ENCODE measurements around the gene PLCD4. TPM values are rescaled to one million over a fixed set of nuclear protein-coding genes. Genes with fewer than 3 reads are reported as not detected.

PLCD4 gene
- total and polyA plus RNA-seq, 10 of the 15 experiments (the other 5 are each of a cell fraction or from before 2014, with no cell fraction given): under 0.01 to 1.5 (median 0.23) TPM; not detected in 2

DNA sequence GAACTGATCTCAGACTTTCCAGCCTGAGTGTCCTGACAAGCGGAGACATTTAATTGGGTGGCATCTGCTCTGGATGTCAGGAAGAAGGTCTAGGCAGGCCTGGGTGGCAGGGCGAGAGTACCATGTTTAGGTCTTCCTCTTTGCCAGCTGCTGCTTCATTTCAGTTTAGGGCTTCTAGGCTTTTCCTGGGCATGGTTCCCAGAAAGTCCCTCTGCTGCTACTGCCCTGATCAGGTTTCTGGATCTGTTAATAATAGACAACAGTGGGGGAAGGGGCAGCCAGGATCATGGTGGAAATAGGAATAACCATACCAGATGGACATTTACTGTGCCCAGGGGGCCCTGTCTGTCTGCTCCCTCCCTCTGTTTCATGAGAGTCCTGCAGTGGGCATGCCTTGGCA is 2.3 kb upstream of the PLCD4 start (continued):
- TF ChIP-seq, protein P1, sequence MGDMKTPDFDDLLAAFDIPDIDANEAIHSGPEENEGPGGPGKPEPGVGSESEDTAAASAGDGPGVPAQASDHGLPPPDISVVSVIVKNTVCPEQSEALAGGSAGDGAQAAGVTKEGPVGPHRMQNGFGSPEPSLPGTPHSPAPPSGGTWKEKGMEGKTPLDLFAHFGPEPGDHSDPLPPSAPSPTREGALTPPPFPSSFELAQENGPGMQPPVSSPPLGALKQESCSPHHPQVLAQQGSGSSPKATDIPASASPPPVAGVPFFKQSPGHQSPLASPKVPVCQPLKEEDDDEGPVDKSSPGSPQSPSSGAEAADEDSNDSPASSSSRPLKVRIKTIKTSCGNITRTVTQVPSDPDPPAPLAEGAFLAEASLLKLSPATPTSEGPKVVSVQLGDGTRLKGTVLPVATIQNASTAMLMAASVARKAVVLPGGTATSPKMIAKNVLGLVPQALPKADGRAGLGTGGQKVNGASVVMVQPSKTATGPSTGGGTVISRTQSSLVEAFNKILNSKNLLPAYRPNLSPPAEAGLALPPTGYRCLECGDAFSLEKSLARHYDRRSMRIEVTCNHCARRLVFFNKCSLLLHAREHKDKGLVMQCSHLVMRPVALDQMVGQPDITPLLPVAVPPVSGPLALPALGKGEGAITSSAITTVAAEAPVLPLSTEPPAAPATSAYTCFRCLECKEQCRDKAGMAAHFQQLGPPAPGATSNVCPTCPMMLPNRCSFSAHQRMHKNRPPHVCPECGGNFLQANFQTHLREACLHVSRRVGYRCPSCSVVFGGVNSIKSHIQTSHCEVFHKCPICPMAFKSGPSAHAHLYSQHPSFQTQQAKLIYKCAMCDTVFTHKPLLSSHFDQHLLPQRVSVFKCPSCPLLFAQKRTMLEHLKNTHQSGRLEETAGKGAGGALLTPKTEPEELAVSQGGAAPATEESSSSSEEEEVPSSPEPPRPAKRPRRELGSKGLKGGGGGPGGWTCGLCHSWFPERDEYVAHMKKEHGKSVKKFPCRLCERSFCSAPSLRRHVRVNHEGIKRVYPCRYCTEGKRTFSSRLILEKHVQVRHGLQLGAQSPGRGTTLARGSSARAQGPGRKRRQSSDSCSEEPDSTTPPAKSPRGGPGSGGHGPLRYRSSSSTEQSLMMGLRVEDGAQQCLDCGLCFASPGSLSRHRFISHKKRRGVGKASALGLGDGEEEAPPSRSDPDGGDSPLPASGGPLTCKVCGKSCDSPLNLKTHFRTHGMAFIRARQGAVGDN (IDR thresholded peaks at IDR 0.05): no peak
- TF ChIP-seq NFYA (IDR thresholded peaks at IDR 0.05; ENCODE audit: borderline replicate concordance, low read depth, low read length) (no peak), WRNIP1 (IDR thresholded peaks at IDR 0.05; ENCODE audit: borderline replicate concordance, low read depth, low read length) (no peak), YBX1 (IDR thresholded peaks at IDR 0.05) (no peak), JUND (IDR thresholded peaks at IDR 0.05; ENCODE audit: low read depth, low read length) (no peak)
- TF ChIP-seq, protein P2, sequence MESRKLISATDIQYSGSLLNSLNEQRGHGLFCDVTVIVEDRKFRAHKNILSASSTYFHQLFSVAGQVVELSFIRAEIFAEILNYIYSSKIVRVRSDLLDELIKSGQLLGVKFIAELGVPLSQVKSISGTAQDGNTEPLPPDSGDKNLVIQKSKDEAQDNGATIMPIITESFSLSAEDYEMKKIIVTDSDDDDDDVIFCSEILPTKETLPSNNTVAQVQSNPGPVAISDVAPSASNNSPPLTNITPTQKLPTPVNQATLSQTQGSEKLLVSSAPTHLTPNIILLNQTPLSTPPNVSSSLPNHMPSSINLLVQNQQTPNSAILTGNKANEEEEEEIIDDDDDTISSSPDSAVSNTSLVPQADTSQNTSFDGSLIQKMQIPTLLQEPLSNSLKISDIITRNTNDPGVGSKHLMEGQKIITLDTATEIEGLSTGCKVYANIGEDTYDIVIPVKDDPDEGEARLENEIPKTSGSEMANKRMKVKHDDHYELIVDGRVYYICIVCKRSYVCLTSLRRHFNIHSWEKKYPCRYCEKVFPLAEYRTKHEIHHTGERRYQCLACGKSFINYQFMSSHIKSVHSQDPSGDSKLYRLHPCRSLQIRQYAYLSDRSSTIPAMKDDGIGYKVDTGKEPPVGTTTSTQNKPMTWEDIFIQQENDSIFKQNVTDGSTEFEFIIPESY (IDR thresholded peaks at IDR 0.05): no peak

DNA sequence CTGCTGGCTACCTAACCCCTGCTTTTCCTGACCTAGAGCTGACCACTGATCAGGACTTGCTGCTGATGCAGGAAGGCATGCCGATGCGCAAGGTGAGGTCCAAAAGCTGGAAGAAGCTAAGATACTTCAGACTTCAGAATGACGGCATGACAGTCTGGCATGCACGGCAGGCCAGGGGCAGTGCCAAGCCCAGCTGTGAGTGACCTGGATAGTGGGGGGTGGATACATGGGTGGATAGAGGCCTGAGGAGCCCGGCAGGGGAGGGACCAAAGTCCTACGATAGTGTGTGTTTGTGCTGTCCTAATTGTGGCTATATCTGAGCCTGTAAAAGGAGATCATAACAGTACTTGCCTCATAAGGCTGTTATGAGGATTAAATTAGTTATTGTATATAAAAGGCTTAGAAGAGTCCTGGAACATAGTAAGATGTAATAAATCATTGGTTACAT is 8.2 kb downstream of the PLCD4 start:
- DNase-seq (ENCODE audit: low read depth, low spot score) (no peak), FAIRE-seq (no peak), ATAC-seq (no peak)
- intact Hi-C loops (cut with micrococcal nuclease; ENCODE audit: unreplicated experiment): no loop called here
- no peak overlapping the region for H3K4me3 ChIP-seq
- no peak overlapping the region for H3K9ac ChIP-seq (ENCODE audit: control insufficient read depth, insufficient read depth, low read length)
- no peaks in the 10 kb centered on the region for H3K27me3 ChIP-seq (replicated peaks in 1 of 2; ENCODE audit: control insufficient read depth in 2 of 2, insufficient read depth in 2 of 2, low read length in 1 of 2)
- 64% methylated on average over 6 of the region's 6 CpGs for WGBS (ENCODE audit: insufficient coverage, insufficient replicate concordance, low lambda C conversion rate, missing lambda C conversion rate)
- ChIA-PET RAD21 (ENCODE audit: unreplicated experiment) (no interaction called here), SMC1A (ENCODE audit: uncharacterized antibody, unreplicated experiment) (interaction anchor here (0.9 kb wide), 1 partner anchor 9 kb away, joined by 3 read pairs; no protein-coding TSS in a partner anchor), CTCF (interaction anchor here (0.9 to 1.5 kb wide), 3 partner anchors 30 to 45 kb away, joined by 3 to 4 read pairs (median 3); no protein-coding TSS in a partner anchor), POLR2A (no interaction called here)
- no peaks in the 10 kb centered on the region for H3K9me3 ChIP-seq (replicated peaks; ENCODE audit: control insufficient read depth, insufficient read depth, low read length)
- H2AFZ ChIP-seq (ENCODE audit: control insufficient read depth, low read depth, low read length): no peak overlapping the region
- H3K36me3 ChIP-seq (ENCODE audit: control insufficient read depth in 2 of 2, insufficient read depth in 2 of 2, low read length in 1 of 2): no peaks in the 10 kb centered on the region
- H4K20me1 ChIP-seq (ENCODE audit: control insufficient read depth, insufficient read depth): no peaks in the 10 kb centered on the region
- H3K79me2 ChIP-seq (ENCODE audit: control insufficient read depth, insufficient read depth, low read length): no peaks in the 10 kb centered on the region
- BruUV-seq (replicated peaks): no TSS peak
- in situ Hi-C loops (cut with MboI): no loop called here
- no peak overlapping the region for H3K27ac ChIP-seq (ENCODE audit: control insufficient read depth, insufficient read depth)
- H3K4me1 ChIP-seq (ENCODE audit: control insufficient read depth, insufficient read depth, low read length): no peaks in the 10 kb centered on the region
- no peak overlapping the region for H3K4me2 ChIP-seq (ENCODE audit: control insufficient read depth, insufficient read depth)
- TF ChIP-seq, protein P3, sequence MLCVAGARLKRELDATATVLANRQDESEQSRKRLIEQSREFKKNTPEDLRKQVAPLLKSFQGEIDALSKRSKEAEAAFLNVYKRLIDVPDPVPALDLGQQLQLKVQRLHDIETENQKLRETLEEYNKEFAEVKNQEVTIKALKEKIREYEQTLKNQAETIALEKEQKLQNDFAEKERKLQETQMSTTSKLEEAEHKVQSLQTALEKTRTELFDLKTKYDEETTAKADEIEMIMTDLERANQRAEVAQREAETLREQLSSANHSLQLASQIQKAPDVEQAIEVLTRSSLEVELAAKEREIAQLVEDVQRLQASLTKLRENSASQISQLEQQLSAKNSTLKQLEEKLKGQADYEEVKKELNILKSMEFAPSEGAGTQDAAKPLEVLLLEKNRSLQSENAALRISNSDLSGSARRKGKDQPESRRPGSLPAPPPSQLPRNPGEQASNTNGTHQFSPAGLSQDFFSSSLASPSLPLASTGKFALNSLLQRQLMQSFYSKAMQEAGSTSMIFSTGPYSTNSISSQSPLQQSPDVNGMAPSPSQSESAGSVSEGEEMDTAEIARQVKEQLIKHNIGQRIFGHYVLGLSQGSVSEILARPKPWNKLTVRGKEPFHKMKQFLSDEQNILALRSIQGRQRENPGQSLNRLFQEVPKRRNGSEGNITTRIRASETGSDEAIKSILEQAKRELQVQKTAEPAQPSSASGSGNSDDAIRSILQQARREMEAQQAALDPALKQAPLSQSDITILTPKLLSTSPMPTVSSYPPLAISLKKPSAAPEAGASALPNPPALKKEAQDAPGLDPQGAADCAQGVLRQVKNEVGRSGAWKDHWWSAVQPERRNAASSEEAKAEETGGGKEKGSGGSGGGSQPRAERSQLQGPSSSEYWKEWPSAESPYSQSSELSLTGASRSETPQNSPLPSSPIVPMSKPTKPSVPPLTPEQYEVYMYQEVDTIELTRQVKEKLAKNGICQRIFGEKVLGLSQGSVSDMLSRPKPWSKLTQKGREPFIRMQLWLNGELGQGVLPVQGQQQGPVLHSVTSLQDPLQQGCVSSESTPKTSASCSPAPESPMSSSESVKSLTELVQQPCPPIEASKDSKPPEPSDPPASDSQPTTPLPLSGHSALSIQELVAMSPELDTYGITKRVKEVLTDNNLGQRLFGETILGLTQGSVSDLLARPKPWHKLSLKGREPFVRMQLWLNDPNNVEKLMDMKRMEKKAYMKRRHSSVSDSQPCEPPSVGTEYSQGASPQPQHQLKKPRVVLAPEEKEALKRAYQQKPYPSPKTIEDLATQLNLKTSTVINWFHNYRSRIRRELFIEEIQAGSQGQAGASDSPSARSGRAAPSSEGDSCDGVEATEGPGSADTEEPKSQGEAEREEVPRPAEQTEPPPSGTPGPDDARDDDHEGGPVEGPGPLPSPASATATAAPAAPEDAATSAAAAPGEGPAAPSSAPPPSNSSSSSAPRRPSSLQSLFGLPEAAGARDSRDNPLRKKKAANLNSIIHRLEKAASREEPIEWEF (IDR thresholded peaks at IDR 0.05; ENCODE audit: insufficient replicate concordance, low read depth, low read length): no peak
- TF ChIP-seq IKZF2 (IDR thresholded peaks at IDR 0.05) (no peak), CBFB (IDR thresholded peaks at IDR 0.05; ENCODE audit: low read depth) (no peak), HDGF (IDR thresholded peaks at IDR 0.05) (no peak)

Data from GM12878 (cell line).